ENCODE data around the gene ZNF273. TPM values are rescaled to one million over a fixed set of nuclear protein-coding genes. Genes with fewer than 3 reads are reported as not detected.
"Not testable (repeated sequence)": the region's sequence is repeated elsewhere in the genome, so short reads cannot be mapped to it uniquely, and the experiment has no call there.

Gene ZNF273
- total and polyA plus RNA-seq, 10 of the 15 experiments (the other 5 are each of a cell fraction or from before 2014, with no cell fraction given), result 4.8 to 12.3 (median 7.8) TPM

DNA sequence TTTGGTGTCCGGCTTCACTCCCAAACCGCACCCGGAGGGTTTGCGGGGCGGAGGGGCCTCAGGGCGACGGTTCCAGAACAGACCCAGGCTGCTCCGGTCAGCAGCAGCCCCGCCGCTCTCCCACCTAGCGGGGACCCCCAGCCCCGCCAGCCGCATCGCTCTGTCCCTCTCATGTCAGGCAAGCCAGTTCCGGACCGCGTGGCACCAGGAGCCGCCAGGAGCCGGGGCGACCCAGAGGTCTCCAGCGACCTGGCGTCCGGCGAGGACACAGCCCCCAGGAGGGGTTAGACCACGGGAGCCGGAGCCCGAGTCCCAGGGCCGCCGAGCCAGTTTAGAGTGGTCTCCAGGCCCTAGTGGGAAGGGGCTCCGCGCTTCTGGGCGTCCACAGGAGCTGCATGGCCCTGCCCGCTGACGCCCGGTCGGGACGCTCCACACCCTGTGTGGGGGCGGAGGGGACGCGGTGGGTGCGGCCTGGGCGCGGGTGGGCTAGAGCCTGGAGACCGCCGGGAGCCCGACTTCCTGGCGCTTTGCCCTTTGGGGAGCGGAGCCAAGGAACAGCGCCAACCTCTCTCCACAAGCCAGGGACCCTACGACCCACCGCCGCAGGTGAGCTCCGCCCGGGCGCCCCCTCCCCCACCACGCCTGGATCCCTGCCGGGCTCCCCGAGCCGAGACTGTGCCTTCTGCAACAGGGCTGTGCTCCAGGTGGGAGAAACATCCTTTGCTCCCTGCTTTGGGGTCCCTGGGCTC lies 44.4 kb downstream of the ZNF273 start (continued):
- TF ChIP-seq, protein P1, sequence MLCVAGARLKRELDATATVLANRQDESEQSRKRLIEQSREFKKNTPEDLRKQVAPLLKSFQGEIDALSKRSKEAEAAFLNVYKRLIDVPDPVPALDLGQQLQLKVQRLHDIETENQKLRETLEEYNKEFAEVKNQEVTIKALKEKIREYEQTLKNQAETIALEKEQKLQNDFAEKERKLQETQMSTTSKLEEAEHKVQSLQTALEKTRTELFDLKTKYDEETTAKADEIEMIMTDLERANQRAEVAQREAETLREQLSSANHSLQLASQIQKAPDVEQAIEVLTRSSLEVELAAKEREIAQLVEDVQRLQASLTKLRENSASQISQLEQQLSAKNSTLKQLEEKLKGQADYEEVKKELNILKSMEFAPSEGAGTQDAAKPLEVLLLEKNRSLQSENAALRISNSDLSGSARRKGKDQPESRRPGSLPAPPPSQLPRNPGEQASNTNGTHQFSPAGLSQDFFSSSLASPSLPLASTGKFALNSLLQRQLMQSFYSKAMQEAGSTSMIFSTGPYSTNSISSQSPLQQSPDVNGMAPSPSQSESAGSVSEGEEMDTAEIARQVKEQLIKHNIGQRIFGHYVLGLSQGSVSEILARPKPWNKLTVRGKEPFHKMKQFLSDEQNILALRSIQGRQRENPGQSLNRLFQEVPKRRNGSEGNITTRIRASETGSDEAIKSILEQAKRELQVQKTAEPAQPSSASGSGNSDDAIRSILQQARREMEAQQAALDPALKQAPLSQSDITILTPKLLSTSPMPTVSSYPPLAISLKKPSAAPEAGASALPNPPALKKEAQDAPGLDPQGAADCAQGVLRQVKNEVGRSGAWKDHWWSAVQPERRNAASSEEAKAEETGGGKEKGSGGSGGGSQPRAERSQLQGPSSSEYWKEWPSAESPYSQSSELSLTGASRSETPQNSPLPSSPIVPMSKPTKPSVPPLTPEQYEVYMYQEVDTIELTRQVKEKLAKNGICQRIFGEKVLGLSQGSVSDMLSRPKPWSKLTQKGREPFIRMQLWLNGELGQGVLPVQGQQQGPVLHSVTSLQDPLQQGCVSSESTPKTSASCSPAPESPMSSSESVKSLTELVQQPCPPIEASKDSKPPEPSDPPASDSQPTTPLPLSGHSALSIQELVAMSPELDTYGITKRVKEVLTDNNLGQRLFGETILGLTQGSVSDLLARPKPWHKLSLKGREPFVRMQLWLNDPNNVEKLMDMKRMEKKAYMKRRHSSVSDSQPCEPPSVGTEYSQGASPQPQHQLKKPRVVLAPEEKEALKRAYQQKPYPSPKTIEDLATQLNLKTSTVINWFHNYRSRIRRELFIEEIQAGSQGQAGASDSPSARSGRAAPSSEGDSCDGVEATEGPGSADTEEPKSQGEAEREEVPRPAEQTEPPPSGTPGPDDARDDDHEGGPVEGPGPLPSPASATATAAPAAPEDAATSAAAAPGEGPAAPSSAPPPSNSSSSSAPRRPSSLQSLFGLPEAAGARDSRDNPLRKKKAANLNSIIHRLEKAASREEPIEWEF (IDR thresholded peaks at IDR 0.05; ENCODE audit: insufficient replicate concordance, low read depth, low read length), result no peak
- no peak for TF ChIP-seq CHD1 (IDR thresholded peaks at IDR 0.05; ENCODE audit: low read depth, low read length)

DNA sequence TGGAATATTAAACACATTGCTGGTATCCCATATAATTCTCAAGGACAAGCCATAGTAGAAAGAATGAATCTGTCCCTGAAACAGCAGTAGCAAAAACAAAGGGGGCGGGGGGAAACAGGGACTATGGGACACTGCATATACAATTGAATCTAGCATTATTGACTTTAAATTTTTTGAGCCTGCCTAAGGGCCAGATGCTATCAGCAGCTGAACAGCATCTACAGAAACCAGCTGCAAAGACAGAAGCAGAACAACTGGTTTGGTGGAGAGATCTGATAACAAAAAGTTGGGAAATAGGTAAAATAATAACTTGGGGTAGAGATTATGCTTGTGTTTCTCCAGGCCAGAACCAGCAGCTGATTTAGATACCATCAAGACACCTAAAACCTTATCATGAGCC lies 45.7 kb downstream of the ZNF273 start:
- H2AFZ ChIP-seq (ENCODE audit: control insufficient read depth, low read depth, low read length); H3K4me1 ChIP-seq (ENCODE audit: control insufficient read depth, insufficient read depth, low read length); H3K4me3 ChIP-seq; H3K27me3 ChIP-seq (replicated peaks in 1 of 2; ENCODE audit: control insufficient read depth in 2 of 2, insufficient read depth in 2 of 2, low read length in 1 of 2); in situ Hi-C loops (cut with MboI); ATAC-seq; H3K4me2 ChIP-seq (ENCODE audit: control insufficient read depth, insufficient read depth); H3K9me3 ChIP-seq (replicated peaks; ENCODE audit: control insufficient read depth, insufficient read depth, low read length); H4K20me1 ChIP-seq (ENCODE audit: control insufficient read depth, insufficient read depth); H3K36me3 ChIP-seq (ENCODE audit: control insufficient read depth in 2 of 2, insufficient read depth in 2 of 2, low read length in 1 of 2); FAIRE-seq; RAD21 ChIA-PET (ENCODE audit: unreplicated experiment); H3K27ac ChIP-seq (ENCODE audit: control insufficient read depth, insufficient read depth); intact Hi-C loops (cut with micrococcal nuclease; ENCODE audit: unreplicated experiment); BruUV-seq (replicated peaks); POLR2A ChIA-PET; H3K9ac ChIP-seq (ENCODE audit: control insufficient read depth, insufficient read depth, low read length); DNase-seq (ENCODE audit: low read depth, low spot score); H3K79me2 ChIP-seq (ENCODE audit: control insufficient read depth, insufficient read depth, low read length): not testable (repeated sequence)
- WGBS (ENCODE audit: insufficient coverage, insufficient replicate concordance, low lambda C conversion rate, missing lambda C conversion rate), result 65% methylated on average over 1 of the region's 1 CpG
- SMC1A ChIA-PET (ENCODE audit: uncharacterized antibody, unreplicated experiment), result interaction anchor here (1.1 kb wide), 1 partner anchor 14 kb away, joined by 3 read pairs; no protein-coding TSS in a partner anchor
- CTCF ChIA-PET, result interaction anchor here (0.8 to 4.6 kb wide), 4 partner anchors 10 to 359 kb away, joined by 3 to 67 read pairs (median 4); no protein-coding TSS in a partner anchor

DNA sequence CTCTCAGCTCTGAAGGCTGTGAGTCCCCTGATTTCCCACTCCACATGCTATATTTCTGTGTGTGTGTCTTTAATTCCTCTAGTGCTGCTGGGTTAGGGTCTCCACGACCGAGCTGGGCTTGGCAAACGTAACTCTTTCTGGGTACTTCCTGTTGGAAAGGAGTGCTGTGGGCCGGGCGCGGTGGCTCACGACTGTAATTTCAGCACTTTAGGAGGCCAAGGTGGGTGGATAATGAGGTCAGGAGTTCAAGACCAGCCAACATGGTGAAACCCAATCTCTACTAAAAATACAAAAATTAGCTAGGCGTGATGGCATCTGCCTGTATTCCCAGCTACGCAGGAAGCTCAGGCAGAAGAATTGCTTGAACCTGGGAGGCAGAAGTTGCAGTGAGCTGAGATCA lies 47.6 kb downstream of the ZNF273 start:
- POLR2A ChIA-PET, result interaction anchor here (1.0 kb wide), 1 partner anchor 37 kb away, joined by 3 read pairs; no protein-coding TSS in a partner anchor
- not testable (repeated sequence) for H3K4me3 ChIP-seq; H3K36me3 ChIP-seq (ENCODE audit: control insufficient read depth in 2 of 2, insufficient read depth in 2 of 2, low read length in 1 of 2); ATAC-seq; H3K4me1 ChIP-seq (ENCODE audit: control insufficient read depth, insufficient read depth, low read length); H3K27ac ChIP-seq (ENCODE audit: control insufficient read depth, insufficient read depth); H4K20me1 ChIP-seq (ENCODE audit: control insufficient read depth, insufficient read depth); DNase-seq (ENCODE audit: low read depth, low spot score); H3K27me3 ChIP-seq (replicated peaks in 1 of 2; ENCODE audit: control insufficient read depth in 2 of 2, insufficient read depth in 2 of 2, low read length in 1 of 2); FAIRE-seq; H3K79me2 ChIP-seq (ENCODE audit: control insufficient read depth, insufficient read depth, low read length); H2AFZ ChIP-seq (ENCODE audit: control insufficient read depth, low read depth, low read length); BruUV-seq (replicated peaks); H3K9ac ChIP-seq (ENCODE audit: control insufficient read depth, insufficient read depth, low read length); H3K4me2 ChIP-seq (ENCODE audit: control insufficient read depth, insufficient read depth); H3K9me3 ChIP-seq (replicated peaks; ENCODE audit: control insufficient read depth, insufficient read depth, low read length)
- CTCF ChIA-PET, result interaction anchor here (0.6 to 4.6 kb wide), 15 partner anchors 11 to 890 kb away, joined by 3 to 67 read pairs (median 4); partner anchors contain the start of gene ERV3-1
- intact Hi-C loops (cut with micrococcal nuclease; ENCODE audit: unreplicated experiment) (loop anchor here (1.0 kb wide), 1 partner anchor 357 kb away; no protein-coding TSS in a partner anchor), in situ Hi-C loops (cut with MboI) (loop anchor here (5.0 kb wide), 1 partner anchor 367 kb away; no protein-coding TSS in a partner anchor)
- RAD21 ChIA-PET (ENCODE audit: unreplicated experiment), result interaction anchor here (1.0 to 3.6 kb wide), 10 partner anchors 8 to 890 kb away, joined by 3 to 38 read pairs (median 4); partner anchors contain the start of genes ERV3-1 and ZNF138
- SMC1A ChIA-PET (ENCODE audit: uncharacterized antibody, unreplicated experiment), result interaction anchor here (1.3 to 4.1 kb wide), 6 partner anchors 10 to 357 kb away, joined by 3 to 46 read pairs (median 4); partner anchors contain the start of gene ERV3-1
- WGBS (ENCODE audit: insufficient coverage, insufficient replicate concordance, low lambda C conversion rate, missing lambda C conversion rate), result 14% methylated on average over 9 of the region's 9 CpGs
